IMR-90 (cell line): ENCODE results near the gene ZNF622. TPM values are rescaled to one million over a fixed set of nuclear protein-coding genes. Genes with fewer than 3 reads are reported as not detected.
A peak's percentile ranks its signal among the peaks of the same experiment; 100 is the strongest.

ENCODE experiments used
- ATAC-seq: fragments of 200-7000 bp; cut with Tn5 transposase; 2 replicates; pipeline ENCODE4 v1.9.1; 2020; ENCODE audit warnings: low read depth, mild to moderate bottlenecking, moderate library complexity
- BruUV-seq: library from RNA; stranded (reverse); fragments of 400-500 nt; replicated peaks from 2 replicates; lab custom pipeline; 2021; lab: Mats Ljungman, UMichigan
- CTCF ChIA-PET: fragments of 300-600 bp; formaldehyde crosslinking; extraction: SDS; loops from one replicate; lab custom pipeline; 2021; ENCODE audit warnings: antibody characterized with exemption; lab: Yijun Ruan, JAX
- POLR2A ChIA-PET: fragments of 300-600 bp; sonication (Branson Sonifier 250); formaldehyde crosslinking; loops from one replicate; lab custom pipeline; 2022; ENCODE audit warnings: antibody characterized with exemption; ENCODE audit not compliant: unreplicated experiment; lab: Charles Lee
- DNase-seq: peaks from one replicate; pipeline ENCODE4 v3.0.0; 2013
- H2AFZ ChIP-seq: replicated peaks from 2 replicates; pipeline ENCODE3; 2013; ENCODE audit warnings: low read length, mild to moderate bottlenecking; ENCODE audit not compliant: poor library complexity
- H2AK5ac ChIP-seq: 2 replicates; pipeline ENCODE4 v1.6.1; 2013; ENCODE audit warnings: low read depth, low read length, inconsistent platforms
- H2AK9ac ChIP-seq: replicated peaks from 2 replicates; pipeline ENCODE3; 2013; ENCODE audit warnings: mild to moderate bottlenecking, low read depth, low read length, moderate library complexity; ENCODE audit not compliant: poor library complexity
- H2BK120ac ChIP-seq: 2 replicates; pipeline ENCODE4 v1.6.1; 2013; ENCODE audit warnings: low read depth, low read length, inconsistent platforms
- H2BK15ac ChIP-seq: 3 replicates; pipeline ENCODE4 v1.6.1; 2013; ENCODE audit warnings: low read depth, low read length, inconsistent platforms
- H2BK20ac ChIP-seq: 2 replicates; pipeline ENCODE4 v1.6.1; 2013; ENCODE audit warnings: low read depth, mild to moderate bottlenecking, inconsistent platforms, low read length, moderate library complexity
- H2BK5ac ChIP-seq: 2 replicates; pipeline ENCODE4 v1.6.1; 2013; ENCODE audit warnings: mild to moderate bottlenecking, low read depth, low read length, inconsistent platforms; ENCODE audit not compliant: poor library complexity, severe bottlenecking
- H3K14ac ChIP-seq: replicated peaks from 2 replicates; pipeline ENCODE4 v1.6.1; 2013; ENCODE audit warnings: low read depth, low read length, inconsistent platforms
- H3K18ac ChIP-seq: 2 replicates; pipeline ENCODE4 v1.6.1; 2013; ENCODE audit warnings: low read depth, low read length, control low read depth
- H3K23ac ChIP-seq: 2 replicates; pipeline ENCODE4 v1.6.1; 2013; ENCODE audit warnings: low read depth, low read length, inconsistent platforms
- H3K27ac ChIP-seq: 2 replicates; pipeline ENCODE4 v1.5.1; 2013; ENCODE audit warnings: mild to moderate bottlenecking, control low read depth, low read length; ENCODE audit not compliant: insufficient read depth
- H3K27me3 ChIP-seq: 2 replicates; pipeline ENCODE4 v1.6.1; 2013; ENCODE audit warnings: low read length; ENCODE audit not compliant: control insufficient read depth, insufficient read depth
- H3K36me3 ChIP-seq: 2 replicates; pipeline ENCODE4 v1.6.1; 2013; ENCODE audit warnings: low read length, mixed read lengths; ENCODE audit not compliant: control insufficient read depth, insufficient read depth
- H3K4ac ChIP-seq: 2 replicates; pipeline ENCODE4 v1.6.1; 2013; ENCODE audit warnings: low read depth, low read length, inconsistent platforms
- H3K4me1 ChIP-seq: 2 replicates; pipeline ENCODE4 v1.6.1; 2013; ENCODE audit warnings: low read length, mixed read lengths; ENCODE audit not compliant: control insufficient read depth, insufficient read depth
- H3K4me2 ChIP-seq: 2 replicates; pipeline ENCODE4 v1.6.1; 2013; ENCODE audit warnings: low read depth, mild to moderate bottlenecking, control low read depth, low read length, moderate library complexity
- H3K4me3 ChIP-seq: 2 replicates; pipeline ENCODE4 v1.5.1; 2013; ENCODE audit warnings: low read depth, mild to moderate bottlenecking, control low read depth, low read length, moderate library complexity; ENCODE audit not compliant: insufficient read depth
- H3K56ac ChIP-seq: 2 replicates; pipeline ENCODE4 v1.6.1; 2013; ENCODE audit warnings: low read length, inconsistent platforms; ENCODE audit not compliant: insufficient read depth; ENCODE audit errors: extremely low read depth
- H3K79me1 ChIP-seq, 2 experiments: 2 replicates each; pipeline ENCODE4 v1.6.1; 2013; ENCODE audit warnings: low read length in 2 of 2, inconsistent platforms in 1 of 2, low read depth in 1 of 2
- H3K9ac ChIP-seq: 2 replicates; pipeline ENCODE4 v1.6.1; 2013; ENCODE audit warnings: low read depth, low read length, control low read depth
- H3K9me1 ChIP-seq: 2 replicates; pipeline ENCODE4 v1.6.1; 2013; ENCODE audit warnings: low read length, inconsistent platforms; ENCODE audit not compliant: insufficient read depth
- H3K9me3 ChIP-seq: 2 replicates; pipeline ENCODE4 v1.6.1; 2013; ENCODE audit warnings: low read length; ENCODE audit not compliant: control insufficient read depth, insufficient read depth
- H4K20me1 ChIP-seq: 2 replicates; pipeline ENCODE4 v1.6.1; 2013; ENCODE audit warnings: low read length, inconsistent platforms; ENCODE audit not compliant: insufficient read depth
- H4K5ac ChIP-seq: 2 replicates; pipeline ENCODE4 v1.6.1; 2013; ENCODE audit warnings: mild to moderate bottlenecking, low read depth, low read length, control low read depth
- H4K8ac ChIP-seq, 2 experiments: 2 replicates each; pipeline ENCODE4 v1.6.1; 2013; ENCODE audit warnings: low read depth in 2 of 2, low read length in 2 of 2, control low read depth in 1 of 2, inconsistent platforms in 1 of 2
- H4K91ac ChIP-seq: 2 replicates; pipeline ENCODE4 v1.6.1; 2013; ENCODE audit warnings: low read depth, low read length, inconsistent platforms; ENCODE audit not compliant: insufficient read depth
- BHLHE40 ChIP-seq: fragments of 150-350 bp; IDR thresholded peaks from 2 replicates; pipeline ENCODE4 v1.6.1; 2016; ENCODE audit warnings: mild to moderate bottlenecking, low read depth, low read length
- RFX5 ChIP-seq: IDR thresholded peaks from 2 replicates; pipeline ENCODE4 v1.8.0; 2012; ENCODE audit warnings: low read depth, mild to moderate bottlenecking, low read length, moderate library complexity
- WGBS, 2 experiments: methylation state at CpG; one replicate each; pipeline versions ENCODE4 v1.1.5 to v1.1.7; 2013; ENCODE audit warnings: missing lambda C conversion rate in 2 of 2; ENCODE audit not compliant: insufficient read length in 1 of 2; ENCODE audit errors: extremely low coverage in 2 of 2; 5-methylcytosine and 5-hydroxymethylcytosine counted together
- dilution Hi-C: fragments of 300-500 bp; cut with HindIII; formaldehyde crosslinking; loops from one replicate; pipeline ENCODE4 v1.14.3; 2018; ENCODE audit warnings: low sequenced_read_pairs; ENCODE audit not compliant: unreplicated experiment
- in situ Hi-C: fragments of 300-500 bp; cut with MboI; formaldehyde crosslinking; loops from 3 replicates; pipeline ENCODE4 v1.14.3; 2019; ENCODE audit warnings: low sequenced_read_pairs, inconsistent platforms, mixed read lengths
- intact Hi-C: fragments of 100-400 bp; cut with micrococcal nuclease; formaldehyde crosslinking; loops from 2 replicates; pipeline ENCODE4 v1.10.0; 2022
- polyA plus RNA-seq, 3 experiments: library from polyadenylated mRNA; depleted of rRNA; stranded (reverse); fragments of >200 nt; gene quantifications; 2 replicates each; pipeline ENCODE4 v1.2.3, GENCODE V29; 2012; ENCODE audit warnings: low replicate concordance in 1 of 3
- total RNA-seq: library from RNA; depleted of rRNA; stranded (reverse); fragments of >200 nt; gene quantifications from 2 replicates; pipeline ENCODE4 v1.2.3, GENCODE V29; 2012

The ZNF622 gene
- total and polyA plus RNA-seq, 2 of the 4 experiments (the other 2 are of a cell fraction), result 19.5 to 49.3 TPM

- WGBS, 2 experiments, result 33 to 100% methylated on average over 1 of the region's 1 CpG
- Histone ChIP-seq H3K4ac (no peak overlapping the region), H3K27me3 (no peaks in the 10 kb centered on the region), H2BK120ac (no peak overlapping the region), H3K4me2 (no peak overlapping the region), H3K23ac (no peak overlapping the region), H2AK9ac (no peak overlapping the region), H2BK5ac (no peak overlapping the region), H2AFZ (no peak overlapping the region), H2AK5ac (no peak overlapping the region), H4K91ac (no peak overlapping the region), H4K5ac (no peak overlapping the region), H3K9me3 (no peaks in the 10 kb centered on the region), H3K9me1 (peaks cover 17% of the 10 kb centered on the region), H3K56ac (no peak overlapping the region), H4K20me1 (peaks cover 59% of the 10 kb centered on the region), H3K18ac (no peak overlapping the region; the same call in 1 of the 2 replicates), H3K4me1 (peaks cover 17% of the 10 kb centered on the region), H3K79me1 (peaks cover 11 to 60% of the 10 kb centered on the region in 2 experiments), H3K27ac (no peak overlapping the region), H2BK20ac (no peak overlapping the region), H3K9ac (no peak overlapping the region), H2BK15ac (no peak overlapping the region), H3K4me3 (no peak overlapping the region), H3K36me3 (peaks cover 30% of the 10 kb centered on the region), H4K8ac (no peak overlapping the region), H3K14ac (no peak overlapping the region)
- DNase-seq, result peak; percentile 49
- TF ChIP-seq RFX5 (no peak), BHLHE40 (peak; percentile 84)
- no TSS peak for BruUV-seq
- intact Hi-C loops, result no loop called here
- dilution Hi-C loops, result no loop called here
- in situ Hi-C loops, result no loop called here
- ChIA-PET POLR2A (no interaction called here), CTCF (interaction anchor here (0.9 to 3.5 kb wide), 2 partner anchors 14 to 297 kb away, joined by 3 to 19 read pairs; no protein-coding TSS in a partner anchor)
- ATAC-seq, result no peak
Observed at GRCh38 chr5:16457853-16458252, 7.7 kb downstream of the ZNF622 start.
